ENCODE data around the gene DNAH10. TPM values are rescaled to one million over a fixed set of nuclear protein-coding genes. Genes with fewer than 3 reads are reported as not detected.
"Not testable (repeated sequence)": the region's sequence is repeated elsewhere in the genome, so short reads cannot be mapped to it uniquely, and the experiment has no call there.

Gene DNAH10
- total RNA-seq, 1 donor from 2014 or later = 22.6 TPM

GRCh38 chr12:123744836-123745235 lies 17.3 kb upstream of the DNAH10 start:
- no peak for DNase-seq

- DNase-seq = no peak
These were observed 14.8 kb upstream of the DNAH10 start for GRCh38 chr12:123747309-123747708.

- no peak for DNase-seq
These were observed 13.9 kb upstream of the DNAH10 start for GRCh38 chr12:123748161-123748560.

- no peak for DNase-seq
These were observed 13.4 kb upstream of the DNAH10 start for GRCh38 chr12:123748661-123749060.

- DNase-seq = no peak
These were observed 12.7 kb upstream of the DNAH10 start for GRCh38 chr12:123749355-123749754.

GRCh38 chr12:123750159-123750656 lies 11.9 kb upstream of the DNAH10 start:
- no peak for DNase-seq

- DNase-seq = no peak
These were observed 10.1 kb upstream of the DNAH10 start for GRCh38 chr12:123752046-123752445.

- DNase-seq = no peak
These were observed 7.9 kb upstream of the DNAH10 start for GRCh38 chr12:123754041-123754772.

GRCh38 chr12:123757561-123757960 lies 4.5 kb upstream of the DNAH10 start:
- no peak for DNase-seq

GRCh38 chr12:123760267-123760938 lies 1.7 kb upstream of the DNAH10 start:
- DNase-seq = no peak

- no peak for DNase-seq
These were observed 583 bp downstream of the DNAH10 start for GRCh38 chr12:123762715-123763052.

- no peak for DNase-seq
These were observed 992 bp downstream of the DNAH10 start for GRCh38 chr12:123763093-123763492.

- DNase-seq = no peak
These were observed 2.0 kb downstream of the DNAH10 start for GRCh38 chr12:123764109-123764508.

GRCh38 chr12:123765504-123766035 lies 3.5 kb downstream of the DNAH10 start:
- no peak for DNase-seq

- no peak for DNase-seq
These were observed 5.5 kb downstream of the DNAH10 start for GRCh38 chr12:123767613-123768012.

- no peak for DNase-seq
These were observed 9.2 kb downstream of the DNAH10 start for GRCh38 chr12:123771261-123771660.

- no peak for DNase-seq
These were observed 10.0 kb downstream of the DNAH10 start for GRCh38 chr12:123772074-123772473.

- no peak for DNase-seq
These were observed 11.3 kb downstream of the DNAH10 start for GRCh38 chr12:123773375-123773774.

- no peak for DNase-seq
These were observed 17.4 kb downstream of the DNAH10 start for GRCh38 chr12:123779551-123779950.

GRCh38 chr12:123782997-123783792 lies 21.1 kb downstream of the DNAH10 start:
- no peak for DNase-seq

- DNase-seq = no peak
These were observed 25.4 kb downstream of the DNAH10 start for GRCh38 chr12:123787466-123787865.

- no peak for DNase-seq
These were observed 26.4 kb downstream of the DNAH10 start for GRCh38 chr12:123788541-123788940.

- DNase-seq = not testable (repeated sequence)
These were observed 27.3 kb downstream of the DNAH10 start for GRCh38 chr12:123789422-123789821.
